DOHH2 (cell line): Measurements from ENCODE around the gene AFAP1L1.
A peak's percentile ranks its signal among the peaks of the same experiment; 100 is the strongest.

Experiments used
- H3F3A ChIP-seq: fragments of 200-600 bp; sonication (generic), shearing (Covaris generic); 2 replicates; pipeline ENCODE4 v1.6.0; 2016; ENCODE audit warnings: antibody characterized with exemption, mild to moderate bottlenecking; ENCODE audit not compliant: control insufficient read depth, insufficient read depth
- H3K27ac ChIP-seq: fragments of 200-600 bp; sonication (generic); 2 replicates; pipeline ENCODE4 v1.5.1; 2014; ENCODE audit warnings: low read depth, mild to moderate bottlenecking, low read length, moderate library complexity
- H3K27me3 ChIP-seq: fragments of 200-600 bp; sonication (generic); 2 replicates; pipeline ENCODE4 v1.6.1; 2014; ENCODE audit warnings: mild to moderate bottlenecking, low read length, mixed read lengths; ENCODE audit not compliant: control insufficient read depth
- H3K36me3 ChIP-seq: fragments of 200-600 bp; sonication (generic); 2 replicates; pipeline ENCODE4 v1.6.1; 2014; ENCODE audit warnings: mild to moderate bottlenecking, low read length, moderate library complexity, mixed read lengths; ENCODE audit not compliant: control insufficient read depth
- H3K4me1 ChIP-seq: fragments of 200-600 bp; sonication (generic); 2 replicates; pipeline ENCODE4 v1.6.1; 2014; ENCODE audit warnings: mild to moderate bottlenecking, low read length, mixed read lengths; ENCODE audit not compliant: control insufficient read depth
- H3K4me2 ChIP-seq: fragments of 200-600 bp; sonication (generic); 2 replicates; pipeline ENCODE4 v1.6.0; 2014; ENCODE audit warnings: mild to moderate bottlenecking, low read length, moderate library complexity
- H3K4me3 ChIP-seq: fragments of 200-600 bp; sonication (generic); 2 replicates; pipeline ENCODE4 v1.5.1; 2014; ENCODE audit warnings: mild to moderate bottlenecking, low read length, mixed read lengths
- H3K79me2 ChIP-seq: fragments of 200-600 bp; sonication (generic); 2 replicates; pipeline ENCODE4 v1.6.1; 2014; ENCODE audit warnings: mild to moderate bottlenecking, low read length, mixed read lengths; ENCODE audit not compliant: control insufficient read depth
- H3K9me2 ChIP-seq: fragments of 200-600 bp; sonication (generic); replicated peaks from 2 replicates; pipeline ENCODE4 v1.6.1; 2014; ENCODE audit warnings: mild to moderate bottlenecking, low read length, mixed read lengths; ENCODE audit not compliant: control insufficient read depth
- H3K9me3 ChIP-seq: fragments of 200-600 bp; sonication (generic); 2 replicates; pipeline ENCODE4 v1.6.1; 2014; ENCODE audit warnings: antibody characterized with exemption, low read length, mixed read lengths; ENCODE audit not compliant: control insufficient read depth, insufficient read depth
- H4K20me1 ChIP-seq: fragments of 200-600 bp; sonication (generic); 2 replicates; pipeline ENCODE4 v1.6.0; 2014; ENCODE audit warnings: low read depth, mild to moderate bottlenecking, antibody characterized with exemption, low read length, moderate library complexity; ENCODE audit not compliant: control insufficient read depth, insufficient read depth
- EZH2phosphoT487 ChIP-seq: fragments of 200-600 bp; sonication (generic); IDR thresholded peaks from 2 replicates; pipeline ENCODE4 v1.6.1; 2017; ENCODE audit warnings: borderline replicate concordance, mild to moderate bottlenecking, antibody characterized with exemption, low read length, moderate library complexity, mixed read lengths
- TF ChIP-seq, protein P1 (sequence below): fragments of 200-600 bp; sonication (generic); IDR thresholded peaks from one replicate; pipeline ENCODE4 v1.5.1; 2014; ENCODE audit warnings: antibody characterized with exemption, mild to moderate bottlenecking, low read depth, low read length; ENCODE audit not compliant: poor library complexity, severe bottlenecking

Gene AFAP1L1

GRCh38 chr5:149381261-149381985, 109.8 kb downstream of the AFAP1L1 start:
- Histone ChIP-seq H3K27me3 (no peaks in the 10 kb centered on the region), H4K20me1 (0 out of 2 replicates have a peak, but pooled peaks cover 3% of the 10 kb centered on the region), H3K9me3 (no peaks in the 10 kb centered on the region), H3K27ac (no peak overlapping the region), H3K4me3 (no peak overlapping the region), H3K9me2 (no peaks in the 10 kb centered on the region), H3K36me3 (no peaks in the 10 kb centered on the region), H3K79me2 (no peaks in the 10 kb centered on the region), H3K4me2 (no peak overlapping the region), H3F3A (no peaks in the 10 kb centered on the region), H3K4me1 (no peaks in the 10 kb centered on the region)
- no peak for TF ChIP-seq EZH2phosphoT487
- TF ChIP-seq, protein P1, sequence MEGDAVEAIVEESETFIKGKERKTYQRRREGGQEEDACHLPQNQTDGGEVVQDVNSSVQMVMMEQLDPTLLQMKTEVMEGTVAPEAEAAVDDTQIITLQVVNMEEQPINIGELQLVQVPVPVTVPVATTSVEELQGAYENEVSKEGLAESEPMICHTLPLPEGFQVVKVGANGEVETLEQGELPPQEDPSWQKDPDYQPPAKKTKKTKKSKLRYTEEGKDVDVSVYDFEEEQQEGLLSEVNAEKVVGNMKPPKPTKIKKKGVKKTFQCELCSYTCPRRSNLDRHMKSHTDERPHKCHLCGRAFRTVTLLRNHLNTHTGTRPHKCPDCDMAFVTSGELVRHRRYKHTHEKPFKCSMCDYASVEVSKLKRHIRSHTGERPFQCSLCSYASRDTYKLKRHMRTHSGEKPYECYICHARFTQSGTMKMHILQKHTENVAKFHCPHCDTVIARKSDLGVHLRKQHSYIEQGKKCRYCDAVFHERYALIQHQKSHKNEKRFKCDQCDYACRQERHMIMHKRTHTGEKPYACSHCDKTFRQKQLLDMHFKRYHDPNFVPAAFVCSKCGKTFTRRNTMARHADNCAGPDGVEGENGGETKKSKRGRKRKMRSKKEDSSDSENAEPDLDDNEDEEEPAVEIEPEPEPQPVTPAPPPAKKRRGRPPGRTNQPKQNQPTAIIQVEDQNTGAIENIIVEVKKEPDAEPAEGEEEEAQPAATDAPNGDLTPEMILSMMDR: no peak

DNA sequence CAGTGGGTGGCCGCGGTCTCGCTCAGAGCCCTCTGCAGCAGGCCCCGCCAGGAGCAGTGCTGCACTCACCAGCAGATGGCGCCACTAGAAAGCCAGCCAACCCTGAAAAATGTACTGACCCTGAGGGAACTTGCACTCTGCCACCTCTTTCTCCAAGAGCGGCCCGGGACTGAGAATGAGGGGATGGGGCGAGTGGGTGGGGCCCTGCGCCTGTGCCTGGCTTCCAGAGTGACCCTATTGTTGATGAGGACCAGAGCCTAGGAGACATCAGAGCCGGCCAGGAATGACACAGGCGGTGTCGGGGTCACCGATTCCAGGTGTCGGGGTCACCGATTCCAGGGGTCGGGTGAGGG, 110.3 kb downstream of the AFAP1L1 start:
- Histone ChIP-seq H3K9me3 (no peaks in the 10 kb centered on the region), H3K4me1 (no peaks in the 10 kb centered on the region), H3K4me3 (no peak overlapping the region), H3K36me3 (no peaks in the 10 kb centered on the region), H3F3A (no peaks in the 10 kb centered on the region), H3K27me3 (peaks cover under 1% of the 10 kb centered on the region; the same call in 1 of the 2 replicates), H3K79me2 (no peaks in the 10 kb centered on the region), H3K27ac (no peak overlapping the region), H4K20me1 (0 out of 2 replicates have a peak, but pooled peaks cover 3% of the 10 kb centered on the region), H3K9me2 (no peaks in the 10 kb centered on the region), H3K4me2 (no peak overlapping the region)
- TF ChIP-seq, protein P1: peak; percentile 98
- TF ChIP-seq EZH2phosphoT487: no peak

DNA sequence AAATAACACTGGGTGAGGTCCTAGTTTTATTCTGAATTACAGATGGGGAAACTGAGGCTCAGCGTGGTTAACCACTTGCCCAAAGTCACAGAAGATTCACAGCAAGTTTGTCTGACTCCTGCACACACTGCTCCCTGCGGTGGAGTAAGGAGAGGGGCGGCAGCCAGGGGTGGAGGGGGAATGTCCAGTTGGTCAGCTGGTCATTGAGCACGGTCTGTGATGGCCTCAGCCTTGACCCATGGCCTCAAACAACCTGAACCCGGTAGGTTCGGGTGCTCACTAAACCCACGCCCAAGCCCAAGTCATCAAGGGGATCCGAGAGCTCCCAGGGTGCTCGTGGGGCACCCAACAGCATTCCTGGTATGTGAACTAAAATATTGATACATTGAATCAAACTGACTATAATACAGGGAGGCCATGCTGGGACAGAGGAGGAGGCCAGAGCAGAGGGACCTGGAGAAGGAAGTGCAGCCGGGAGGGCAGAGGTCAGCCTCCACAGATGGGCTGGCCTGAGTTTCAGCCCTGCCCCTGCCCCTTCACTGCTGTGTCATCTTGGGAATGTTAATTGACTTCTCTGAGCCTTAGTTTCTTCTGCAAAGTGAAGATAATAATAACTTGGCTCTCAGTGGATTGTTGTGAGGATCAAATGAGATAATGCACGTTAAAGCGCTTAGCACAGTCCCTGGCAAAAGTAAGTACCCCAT, 111.0 kb downstream of the AFAP1L1 start:
- Histone ChIP-seq H3K4me2 (no peak overlapping the region), H3K4me1 (no peaks in the 10 kb centered on the region), H3K9me3 (no peaks in the 10 kb centered on the region), H3K36me3 (no peaks in the 10 kb centered on the region), H3K27me3 (peaks cover 4% of the 10 kb centered on the region; the same call in 1 of the 2 replicates), H3F3A (no peaks in the 10 kb centered on the region), H3K79me2 (no peaks in the 10 kb centered on the region), H3K27ac (no peak overlapping the region), H3K9me2 (no peaks in the 10 kb centered on the region), H4K20me1 (no peaks in the 10 kb centered on the region), H3K4me3 (no peak overlapping the region)
- TF ChIP-seq, protein P1: no peak
- TF ChIP-seq EZH2phosphoT487: no peak
